Measurements from ENCODE around the gene IL17REL. TPM values are rescaled to one million over a fixed set of nuclear protein-coding genes. Genes with fewer than 3 reads are reported as not detected.

Gene IL17REL
- total and polyA plus RNA-seq, 2 of the 13 experiments (the other 11 are each of a cell fraction or from before 2014, with no cell fraction given): not detected

GRCh38 chr22:50014655-50015401 is 2.3 kb upstream of the IL17REL start:
- in situ Hi-C loops (cut with HindIII; ENCODE audit: extremely low pct_ligation_motif_present, low pct_unique_long_range_greater_than_20kb) (no loop called here), intact Hi-C loops (cut with micrococcal nuclease; ENCODE audit: unreplicated experiment) (no loop called here)
- Histone ChIP-seq H3K4me3 (replicated peaks in 1 of 3; ENCODE audit: insufficient read depth in 1 of 3, low read depth in 2 of 3, low read length in 3 of 3) (no peak overlapping the region), H3K36me3 (replicated peaks in 1 of 2; ENCODE audit: control insufficient read depth in 1 of 2, insufficient read depth in 2 of 2, low read length in 2 of 2) (no peaks in the 10 kb centered on the region), H3K27me3 (ENCODE audit: control insufficient read depth in 1 of 2, insufficient read depth in 2 of 2, low read length in 2 of 2) (peaks cover 20 to 73% of the 10 kb centered on the region in 2 experiments; a peak in 4 of 5 replicates), H2AFZ (ENCODE audit: low read length) (no peak overlapping the region), H3K27ac (ENCODE audit: extremely low read length, insufficient read depth, low read length) (no peak overlapping the region), H3K9me3 (ENCODE audit: low read length) (no peaks in the 10 kb centered on the region), H4K20me1 (ENCODE audit: insufficient read depth, low read length) (no peaks in the 10 kb centered on the region), H3K9ac (ENCODE audit: insufficient read depth, low read depth, low read length) (no peak overlapping the region), H3K4me1 (ENCODE audit: insufficient read depth, low read length) (no peaks in the 10 kb centered on the region), H3K4me2 (ENCODE audit: low read depth, low read length) (no peak overlapping the region), H3K79me2 (ENCODE audit: insufficient read depth, low read length) (no peaks in the 10 kb centered on the region)
- DNase-seq (ENCODE audit: low spot score) (no peak), ATAC-seq (no peak), FAIRE-seq (no peak)
- CTCF ChIA-PET (ENCODE audit: low intra/inter-chr PET ratio, low total read pairs): no interaction called here
- WGBS (ENCODE audit: low lambda C conversion rate): 39% methylated on average over 25 of the region's 91 CpGs
- TF ChIP-seq ZSCAN21 (CRISPR knock-in tag; IDR thresholded peaks at IDR 0.05; ENCODE audit: borderline replicate concordance) (no peak), DNMT3B (CRISPR knock-in tag; conservative IDR thresholded peaks at IDR 0.05) (no peak)
- POLR2A ChIA-PET: no interaction called here
- BruUV-seq (replicated peaks): no TSS peak

GRCh38 chr22:50014053-50014501 is 1.5 kb upstream of the IL17REL start:
- Histone ChIP-seq H3K4me2 (ENCODE audit: low read depth, low read length) (no peak overlapping the region), H3K79me2 (ENCODE audit: insufficient read depth, low read length) (no peaks in the 10 kb centered on the region), H4K20me1 (ENCODE audit: insufficient read depth, low read length) (no peaks in the 10 kb centered on the region), H3K4me3 (replicated peaks in 1 of 3; ENCODE audit: insufficient read depth in 1 of 3, low read depth in 2 of 3, low read length in 3 of 3) (no peak overlapping the region), H3K9me3 (ENCODE audit: low read length) (no peaks in the 10 kb centered on the region), H3K9ac (ENCODE audit: insufficient read depth, low read depth, low read length) (no peak overlapping the region), H3K4me1 (ENCODE audit: insufficient read depth, low read length) (no peaks in the 10 kb centered on the region), H3K36me3 (replicated peaks in 1 of 2; ENCODE audit: control insufficient read depth in 1 of 2, insufficient read depth in 2 of 2, low read length in 2 of 2) (no peaks in the 10 kb centered on the region), H3K27ac (ENCODE audit: extremely low read length, insufficient read depth, low read length) (no peak overlapping the region), H3K27me3 (ENCODE audit: control insufficient read depth in 1 of 2, insufficient read depth in 2 of 2, low read length in 2 of 2) (peaks cover 21 to 74% of the 10 kb centered on the region in 2 experiments; a peak in 4 of 5 replicates), H2AFZ (ENCODE audit: low read length) (no peak overlapping the region)
- ChIA-PET POLR2A (no interaction called here), CTCF (ENCODE audit: low intra/inter-chr PET ratio, low total read pairs) (no interaction called here)
- in situ Hi-C loops (cut with HindIII; ENCODE audit: extremely low pct_ligation_motif_present, low pct_unique_long_range_greater_than_20kb): no loop called here
- FAIRE-seq (no peak), DNase-seq (ENCODE audit: low spot score) (no peak), ATAC-seq (no peak)
- 33% methylated on average over 1 of the region's 16 CpGs for WGBS (ENCODE audit: low lambda C conversion rate)
- intact Hi-C loops (cut with micrococcal nuclease; ENCODE audit: unreplicated experiment): no loop called here
- BruUV-seq (replicated peaks): no TSS peak
- TF ChIP-seq SRSF4 (IDR thresholded peaks at IDR 0.05; ENCODE audit: low read depth, low read length, poor library complexity, severe bottlenecking) (no peak), ZNF543 (CRISPR knock-in tag; IDR thresholded peaks at IDR 0.05) (no peak), ZNF337 (CRISPR knock-in tag; IDR thresholded peaks at IDR 0.05; ENCODE audit: borderline replicate concordance, low read depth) (no peak), ZNF296 (CRISPR knock-in tag; conservative IDR thresholded peaks at IDR 0.05) (no peak), AFF4 (CRISPR knock-in tag; IDR thresholded peaks at IDR 0.05) (no peak), GTF3A (CRISPR knock-in tag; conservative IDR thresholded peaks at IDR 0.05) (no peak), U2AF2 (IDR thresholded peaks at IDR 0.05; ENCODE audit: low read depth, low read length) (no peak), ELK4 (CRISPR knock-in tag; IDR thresholded peaks at IDR 0.05; ENCODE audit: borderline replicate concordance) (no peak), CREB1 (IDR thresholded peaks at IDR 0.05) (no peak), CREB1 (CRISPR knock-in tag; IDR thresholded peaks at IDR 0.05) (no peak), HNRNPLL (IDR thresholded peaks at IDR 0.05; ENCODE audit: low read depth, low read length, poor library complexity, severe bottlenecking) (no peak), ELF3 (CRISPR knock-in tag; IDR thresholded peaks at IDR 0.05) (no peak)

Measured in HepG2 (cell line).